NCI-H345 treated with DMSO at 0.1 percent for 48 hours (cell line): ENCODE data around the gene CLSTN2.

Experiments
- DNase-seq: peaks from one replicate; lab custom pipeline; 2025; ENCODE audit not compliant: unreplicated experiment; lab: John Stamatoyannopoulos, UW

Gene CLSTN2

GRCh38 chr3:139935016-139935865, at the start of gene CLSTN2:
TSS of gene CLSTN2 (plus strand) at chr3:139935185.
- peak; percentile 31 for DNase-seq

GRCh38 chr3:139887431-139887830, 47.6 kb upstream of the CLSTN2 start:
- no peak for DNase-seq

- DNase-seq = no peak
Observed at GRCh38 chr3:139888561-139889140, 46.3 kb upstream of the CLSTN2 start.

- no peak for DNase-seq
Observed at GRCh38 chr3:139893267-139893962, 41.6 kb upstream of the CLSTN2 start.

- DNase-seq = no peak
Observed at GRCh38 chr3:139893963-139894642, 40.9 kb upstream of the CLSTN2 start.

- no peak for DNase-seq
Observed at GRCh38 chr3:139894643-139894989, 40.4 kb upstream of the CLSTN2 start.

- no peak for DNase-seq
Observed at GRCh38 chr3:139897759-139898158, 37.2 kb upstream of the CLSTN2 start.

GRCh38 chr3:139906418-139906817, 28.6 kb upstream of the CLSTN2 start:
- DNase-seq = no peak

- DNase-seq = no peak
Observed at GRCh38 chr3:139909811-139910210, 25.2 kb upstream of the CLSTN2 start.

- DNase-seq = no peak
Observed at GRCh38 chr3:139916271-139916670, 18.7 kb upstream of the CLSTN2 start.

GRCh38 chr3:139917226-139917785, 17.7 kb upstream of the CLSTN2 start:
- DNase-seq = no peak

- no peak for DNase-seq
Observed at GRCh38 chr3:139928708-139929505, 6.1 kb upstream of the CLSTN2 start.

- no peak for DNase-seq
Observed at GRCh38 chr3:139930211-139930610, 4.8 kb upstream of the CLSTN2 start.

- no peak for DNase-seq
Observed at GRCh38 chr3:139933766-139934165, 1.2 kb upstream of the CLSTN2 start.

GRCh38 chr3:139934613-139935015, 371 bp upstream of the CLSTN2 start:
- DNase-seq = no peak

- no peak for DNase-seq
Observed at GRCh38 chr3:139935866-139936817, 1.2 kb downstream of the CLSTN2 start.

GRCh38 chr3:139937674-139938279, 2.8 kb downstream of the CLSTN2 start:
- DNase-seq = no peak

GRCh38 chr3:139939681-139940190, 4.8 kb downstream of the CLSTN2 start:
- no peak for DNase-seq

GRCh38 chr3:139940622-139941021, 5.6 kb downstream of the CLSTN2 start:
- DNase-seq = no peak
